GM19025 (cell line): ENCODE results near the gene UCP2.
A peak's percentile ranks its signal among the peaks of the same experiment; 100 is the strongest.
"Not testable (repeated sequence)": the region's sequence is repeated elsewhere in the genome, so short reads cannot be mapped to it uniquely, and the experiment has no call there.

Experiments
- ATAC-seq: cut with Tn5 transposase; IDR thresholded peaks from one replicate; pipeline ENCODE4 v1.9.1; 2021; ENCODE audit warnings: mild to moderate bottlenecking, low read depth, moderate library complexity; ENCODE audit not compliant: unreplicated experiment

Gene UCP2

GRCh38 chr11:73996161-73996747 is 13.6 kb upstream of the UCP2 start:
- no peak for ATAC-seq

GRCh38 chr11:73995731-73996130 is 13.1 kb upstream of the UCP2 start:
- no peak for ATAC-seq

GRCh38 chr11:73995247-73995646 is 12.6 kb upstream of the UCP2 start:
- ATAC-seq, result no peak

- ATAC-seq, result peak; percentile 42
Measured at GRCh38 chr11:73991471-73992006, 8.9 kb upstream of the UCP2 start.

GRCh38 chr11:73990730-73991129 is 8.1 kb upstream of the UCP2 start:
- ATAC-seq, result no peak

GRCh38 chr11:73989156-73989555 is 6.5 kb upstream of the UCP2 start:
- ATAC-seq, result no peak

GRCh38 chr11:73988227-73988626 is 5.6 kb upstream of the UCP2 start:
- ATAC-seq, result no peak

GRCh38 chr11:73985661-73986060 is 3.0 kb upstream of the UCP2 start:
- ATAC-seq, result not testable (repeated sequence)

GRCh38 chr11:73983741-73984538 is 1.3 kb upstream of the UCP2 start:
- ATAC-seq, result no peak

GRCh38 chr11:73982990-73983740 is 522 bp upstream of the UCP2 start:
- ATAC-seq, result peak; percentile 62

- ATAC-seq, result no peak
Measured at GRCh38 chr11:73981051-73981805, 1.4 kb downstream of the UCP2 start.

GRCh38 chr11:73980001-73980961 is 2.4 kb downstream of the UCP2 start:
- ATAC-seq, result peak; percentile 38

GRCh38 chr11:73978576-73979086 is 4.0 kb downstream of the UCP2 start:
- no peak for ATAC-seq

- ATAC-seq, result no peak
Measured at GRCh38 chr11:73977856-73978519, 4.7 kb downstream of the UCP2 start.

GRCh38 chr11:73976451-73977151 is 6.0 kb downstream of the UCP2 start:
- no peak for ATAC-seq

- no peak for ATAC-seq
Measured at GRCh38 chr11:73975479-73975757, 7.2 kb downstream of the UCP2 start.

- no peak for ATAC-seq
Measured at GRCh38 chr11:73974604-73975478, 7.8 kb downstream of the UCP2 start.
